ENCODE data around the gene SLX4IP.
A peak's percentile ranks its signal among the peaks of the same experiment; 100 is the strongest.
"Not testable (repeated sequence)": the region's sequence is repeated elsewhere in the genome, so short reads cannot be mapped to it uniquely, and the experiment has no call there.

SLX4IP gene

DNA sequence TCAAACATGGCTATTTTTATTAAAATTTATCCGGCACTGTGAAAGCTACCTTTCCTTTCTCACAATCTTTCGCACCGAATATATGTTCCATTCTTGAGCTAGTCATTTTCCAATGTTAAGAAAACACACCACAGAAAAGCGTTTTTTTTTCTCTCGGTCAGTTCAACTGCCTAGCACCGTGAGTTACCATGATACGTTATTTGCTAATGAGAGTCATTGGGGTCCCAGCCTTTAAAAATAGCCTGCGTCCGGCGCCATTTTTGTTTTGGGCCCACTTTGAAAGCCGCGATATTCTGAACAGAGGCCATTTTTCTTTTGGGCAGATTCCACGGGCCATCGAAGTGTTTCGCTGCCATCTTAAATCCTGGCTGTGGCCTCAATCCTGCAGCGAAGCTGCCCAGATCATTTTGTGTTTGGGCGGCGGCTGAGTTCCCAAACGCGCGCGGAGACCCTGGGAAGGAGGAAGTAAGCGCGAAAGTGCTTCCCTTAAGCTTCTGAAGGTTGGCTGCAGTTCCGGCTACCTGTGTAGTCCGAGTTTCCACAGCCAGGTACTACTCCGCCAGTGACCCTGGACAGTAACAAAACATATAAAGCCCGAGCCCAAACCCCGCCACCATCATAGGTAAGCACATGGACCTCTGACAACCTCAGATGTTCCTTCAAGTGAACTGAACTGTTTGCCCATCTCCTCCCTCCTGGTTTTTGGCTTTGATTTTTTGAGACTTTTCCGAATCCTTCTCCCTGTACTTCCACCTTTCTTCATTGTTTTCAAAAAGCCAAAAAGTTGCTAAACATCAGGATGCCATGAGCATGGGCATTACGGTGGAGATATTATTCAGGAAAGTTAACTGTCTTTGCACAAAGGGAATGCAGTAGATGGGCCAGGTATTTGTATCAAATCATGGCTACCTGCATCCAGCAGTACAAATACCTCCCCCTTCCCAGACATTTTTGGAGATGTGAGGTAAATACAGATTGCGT is at the start of gene SLX4IP:
SLX4IP (plus strand) TSS at position 474 of the 981 bp plus-strand sequence. CDS start 22,900 bp downstream, outside the sequence.
- DNase-seq = peak; percentile 51 to 70 (median 62)

DNA sequence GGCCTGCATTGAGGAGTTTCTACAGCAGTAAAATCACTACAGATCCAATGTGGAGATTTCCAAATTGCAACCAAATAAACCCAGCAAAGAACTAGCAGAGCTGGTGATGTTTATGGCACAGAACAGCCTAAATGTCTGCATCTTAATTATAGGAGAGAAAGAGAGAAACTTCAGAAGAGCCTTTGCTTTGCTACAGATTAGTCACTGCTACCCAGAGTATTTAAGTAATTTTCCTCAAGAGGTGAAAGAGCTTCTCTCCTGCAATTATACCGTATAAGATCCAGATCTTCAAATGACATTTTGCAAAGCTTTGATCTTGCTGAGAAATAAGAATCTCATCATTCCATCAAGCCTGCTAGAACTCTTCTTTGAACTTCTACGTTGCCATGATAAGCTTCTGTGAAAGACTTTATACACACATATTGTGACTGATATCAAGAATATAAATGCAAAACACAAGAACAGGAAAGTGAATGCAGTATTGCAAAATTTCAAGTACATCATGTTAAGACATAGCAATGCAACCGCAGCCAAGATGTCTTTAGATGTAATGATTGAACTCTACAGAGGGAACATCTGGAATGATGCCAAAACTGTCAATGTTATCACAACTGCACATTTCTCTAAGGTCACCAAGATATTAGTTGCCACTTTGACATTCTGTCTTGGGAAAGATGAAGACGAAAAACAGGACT is 49.1 kb upstream of the SLX4IP start:
- no peak for DNase-seq

DNA sequence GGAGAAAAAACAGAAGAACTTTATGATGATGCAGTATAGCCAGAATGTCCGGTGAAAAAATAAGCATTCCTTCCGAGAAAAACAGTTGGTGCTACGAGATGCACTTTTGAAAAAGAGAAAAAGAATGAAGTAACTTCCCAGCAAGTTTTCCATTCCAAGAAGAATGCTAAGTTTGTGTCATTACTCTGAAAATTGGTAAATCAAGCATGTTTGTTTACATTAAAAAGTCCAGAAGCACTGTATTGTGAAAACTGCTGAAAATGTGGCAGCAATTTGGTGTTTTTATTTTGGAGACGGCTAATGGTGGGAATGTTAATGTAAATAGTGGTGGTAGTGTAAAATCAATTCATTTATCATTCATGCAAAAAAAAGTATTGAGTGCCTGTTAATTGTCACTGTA is 47.4 kb upstream of the SLX4IP start:
- no peak for DNase-seq

DNA sequence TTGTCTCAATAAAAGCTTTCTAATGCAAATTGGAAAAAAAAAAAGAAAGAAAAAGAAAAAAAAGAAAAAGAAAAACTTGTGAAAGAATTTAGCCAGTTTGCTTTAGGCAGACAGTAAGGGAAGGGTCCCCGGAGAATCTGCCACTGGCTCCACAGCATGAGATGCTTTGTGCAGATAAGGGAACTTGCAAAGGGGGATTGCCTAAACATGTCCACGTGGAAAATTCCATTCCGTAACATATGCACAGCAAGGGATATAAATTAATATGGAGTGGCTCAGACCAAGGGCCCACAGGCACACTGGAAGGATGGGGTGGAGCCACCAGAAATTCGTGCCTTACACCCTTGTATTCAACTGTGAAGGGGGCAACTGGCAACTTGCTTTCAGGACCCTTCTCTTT is 46.5 kb upstream of the SLX4IP start:
- DNase-seq = no peak

DNA sequence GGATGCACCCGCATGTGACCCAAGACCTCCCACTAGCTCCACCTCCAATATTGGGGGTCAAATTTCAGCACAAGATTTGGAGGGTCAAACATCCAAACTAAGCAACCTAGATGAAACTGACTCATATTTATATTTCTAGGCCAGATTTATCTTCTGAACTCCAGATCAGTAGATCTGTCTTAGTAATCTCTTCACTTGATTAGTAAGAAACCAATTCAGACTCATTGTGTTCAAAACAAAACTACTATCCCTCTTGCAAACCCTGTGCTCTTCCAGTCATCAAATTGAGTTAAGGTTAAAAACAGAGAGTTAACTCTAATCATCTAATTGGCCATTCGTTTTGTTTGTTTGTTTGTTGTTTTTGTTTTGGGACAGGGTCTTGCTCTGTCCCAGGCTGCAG is 44.4 kb upstream of the SLX4IP start:
- DNase-seq = no peak

DNA sequence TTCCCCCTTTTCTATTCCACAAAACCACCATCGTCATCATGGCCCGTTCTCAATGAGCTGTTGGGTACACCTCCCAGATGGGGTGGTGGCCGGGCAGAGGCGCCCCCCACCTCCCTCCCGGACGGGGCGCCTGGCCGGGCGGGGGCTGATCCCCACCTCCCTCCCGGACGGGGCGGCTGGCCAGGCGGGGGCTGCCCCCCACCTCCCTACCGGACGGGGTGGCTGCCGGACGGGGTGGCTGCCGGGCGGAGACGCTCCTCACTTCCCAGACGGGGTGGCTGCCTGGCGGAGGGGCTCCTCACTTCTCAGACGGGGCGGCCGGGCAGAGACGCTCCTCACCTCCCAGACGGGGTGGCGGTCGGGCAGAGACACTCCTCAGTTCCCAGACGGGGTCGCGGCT is 40.4 kb upstream of the SLX4IP start:
- not testable (repeated sequence) for DNase-seq

DNA sequence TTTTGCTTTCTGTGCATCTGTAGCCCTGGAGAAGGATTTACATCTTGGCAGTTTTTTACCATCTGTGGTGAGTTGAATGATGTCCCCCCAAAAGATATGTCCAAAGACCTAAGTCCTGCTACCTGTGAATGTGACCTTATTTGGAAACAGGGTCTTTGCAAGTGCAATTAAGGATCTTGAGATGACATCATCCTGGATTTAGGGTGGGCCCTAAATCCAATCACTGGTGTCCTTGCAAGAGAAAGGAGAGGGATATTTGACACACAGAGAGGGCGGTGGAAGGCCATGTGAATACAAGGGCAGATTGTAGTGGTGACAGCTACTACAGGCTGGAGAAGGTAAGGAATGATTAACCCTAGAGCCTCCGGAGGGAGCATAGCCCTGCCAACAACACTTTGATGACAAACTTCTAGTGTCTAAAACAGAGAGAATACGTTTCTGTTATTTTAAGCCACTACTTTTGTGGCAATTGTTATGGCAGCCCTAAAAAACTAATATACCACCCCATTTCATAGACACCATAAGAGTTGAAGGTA is 36.2 kb upstream of the SLX4IP start:
- DNase-seq = no peak

DNA sequence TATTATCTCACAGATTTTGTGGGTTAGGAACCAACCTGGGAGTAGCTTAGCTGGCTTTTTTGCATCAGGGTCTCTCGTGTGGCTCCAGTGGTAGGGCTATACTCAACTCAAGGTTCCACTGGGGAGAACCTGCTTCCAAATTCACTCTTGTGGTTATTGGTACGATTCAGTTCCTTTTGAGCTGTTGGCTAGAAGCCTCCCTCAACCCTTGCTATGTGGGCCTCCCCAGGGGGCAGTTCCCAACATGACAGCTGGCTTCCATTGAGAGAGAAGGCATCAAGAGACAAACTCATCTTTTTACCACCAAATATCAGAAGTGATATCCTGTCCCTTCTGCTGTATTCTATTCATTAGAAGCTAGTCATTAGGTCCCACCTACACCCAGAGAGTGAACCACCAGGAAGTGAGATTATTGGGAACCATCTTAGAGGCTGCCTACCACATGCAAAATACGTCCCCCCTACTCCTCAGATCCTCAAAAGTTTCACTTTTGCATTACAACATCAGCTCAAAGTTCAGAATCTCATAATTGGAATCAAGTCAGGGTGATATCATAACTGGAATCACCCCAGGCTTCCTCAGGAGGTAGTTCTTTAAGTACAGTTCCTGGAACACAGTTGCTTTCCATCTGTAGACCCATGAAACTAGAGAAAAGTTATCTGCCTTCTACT is 32.0 kb upstream of the SLX4IP start:
- DNase-seq = no peak

DNA sequence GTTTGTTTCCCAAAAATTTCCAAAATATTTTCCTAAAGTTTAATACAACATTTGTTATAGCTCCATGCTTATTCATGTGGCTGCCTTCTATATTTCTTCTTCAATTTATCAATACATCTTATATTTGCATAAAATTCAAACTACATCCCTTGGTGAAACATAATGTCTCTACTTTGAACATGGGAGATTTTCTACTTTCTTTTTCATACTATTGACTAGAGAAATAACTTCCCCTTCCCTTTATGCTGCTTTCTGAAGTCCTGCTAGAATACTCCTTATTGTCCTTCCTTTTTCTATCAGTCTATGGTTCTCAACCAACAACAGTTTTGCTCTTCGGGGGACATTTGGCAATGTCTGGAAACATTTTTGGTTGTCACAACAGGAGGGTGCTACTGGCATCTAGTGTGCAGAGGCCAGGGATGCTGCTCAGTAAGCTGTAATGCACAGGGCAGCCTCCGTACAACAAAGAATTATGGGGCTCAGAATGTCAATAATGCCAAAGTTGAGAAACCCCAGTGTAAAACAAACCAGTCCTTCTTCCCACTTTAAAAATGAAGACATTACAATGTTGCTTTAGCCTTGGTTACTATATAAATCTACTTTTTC is 31.0 kb upstream of the SLX4IP start:
- DNase-seq = no peak

DNA sequence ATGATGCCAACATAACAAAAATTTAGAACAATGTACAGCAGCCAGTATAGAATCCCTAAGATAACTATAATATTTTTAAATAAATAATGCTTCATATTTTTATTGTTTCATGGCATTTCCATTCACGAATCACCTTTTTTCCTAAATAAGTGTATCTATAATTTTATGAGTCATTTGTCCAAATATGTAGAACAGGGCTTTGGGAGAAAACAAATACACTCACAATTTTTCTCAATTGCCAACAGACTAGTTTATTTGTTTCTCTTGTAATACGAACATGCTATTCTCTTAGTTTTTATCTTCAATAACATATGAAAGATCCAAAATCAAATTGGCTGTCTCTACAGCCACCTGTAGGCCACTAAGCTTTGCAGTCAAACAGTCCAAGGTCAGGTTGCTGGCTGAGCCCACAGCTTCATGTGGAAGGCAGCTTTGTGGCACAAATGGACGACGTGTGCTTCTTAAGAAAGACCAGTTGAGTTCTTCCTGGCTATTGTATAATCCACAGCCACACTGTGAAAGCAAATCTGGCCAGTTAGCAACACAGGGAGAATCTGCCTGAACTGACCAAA is 30.1 kb upstream of the SLX4IP start:
- DNase-seq = no peak

DNA sequence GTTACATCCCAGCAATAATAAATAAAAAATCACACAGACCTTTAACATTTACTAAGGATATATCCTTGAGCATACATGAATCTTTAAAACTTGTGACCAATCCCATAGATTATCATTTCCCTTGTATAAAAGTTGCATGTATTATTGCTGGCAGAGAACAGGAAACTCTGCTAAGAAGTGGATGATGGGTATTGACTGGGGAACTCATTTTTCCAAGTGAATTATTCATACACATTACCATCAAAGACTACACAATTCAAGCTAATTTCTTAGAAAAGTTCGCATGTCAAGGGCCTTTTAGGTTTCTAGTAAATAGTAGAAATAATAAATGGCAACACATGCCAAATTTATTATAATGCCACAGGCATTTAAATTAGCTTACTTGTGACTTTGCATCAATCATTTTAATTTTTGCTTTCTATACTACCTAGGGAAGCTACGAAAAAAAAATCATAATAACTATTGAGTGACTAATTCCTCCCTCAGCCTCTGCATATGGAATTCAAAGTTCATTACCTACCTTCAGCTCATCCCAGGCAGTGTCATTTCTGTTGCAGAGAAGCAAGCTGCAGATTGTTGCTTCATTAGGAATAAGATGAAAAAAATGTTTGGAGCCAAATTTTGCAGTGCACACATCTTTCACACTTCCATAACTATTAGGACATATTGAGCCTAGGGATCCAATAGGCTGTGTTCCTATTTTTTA is 26.8 kb upstream of the SLX4IP start:
- DNase-seq = no peak

DNA sequence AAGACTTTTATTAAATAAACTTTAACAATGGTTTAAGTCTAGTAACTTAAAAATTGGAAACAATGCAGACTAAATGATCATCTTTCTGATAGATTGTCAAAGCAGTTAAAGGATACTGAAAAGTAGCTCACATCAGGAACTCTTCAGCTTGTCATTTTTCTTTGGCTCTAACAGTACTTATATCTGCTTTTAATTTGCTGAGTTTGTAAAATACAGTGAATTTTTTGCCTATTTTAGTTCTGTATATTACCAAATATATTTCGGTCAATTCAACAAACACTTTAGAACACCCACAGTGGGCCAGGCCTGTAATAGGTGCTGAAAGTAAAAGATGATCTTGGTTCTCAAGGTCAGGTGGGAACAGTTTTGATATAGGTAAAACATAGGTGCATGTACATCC is 23.4 kb upstream of the SLX4IP start:
- no peak for DNase-seq

DNA sequence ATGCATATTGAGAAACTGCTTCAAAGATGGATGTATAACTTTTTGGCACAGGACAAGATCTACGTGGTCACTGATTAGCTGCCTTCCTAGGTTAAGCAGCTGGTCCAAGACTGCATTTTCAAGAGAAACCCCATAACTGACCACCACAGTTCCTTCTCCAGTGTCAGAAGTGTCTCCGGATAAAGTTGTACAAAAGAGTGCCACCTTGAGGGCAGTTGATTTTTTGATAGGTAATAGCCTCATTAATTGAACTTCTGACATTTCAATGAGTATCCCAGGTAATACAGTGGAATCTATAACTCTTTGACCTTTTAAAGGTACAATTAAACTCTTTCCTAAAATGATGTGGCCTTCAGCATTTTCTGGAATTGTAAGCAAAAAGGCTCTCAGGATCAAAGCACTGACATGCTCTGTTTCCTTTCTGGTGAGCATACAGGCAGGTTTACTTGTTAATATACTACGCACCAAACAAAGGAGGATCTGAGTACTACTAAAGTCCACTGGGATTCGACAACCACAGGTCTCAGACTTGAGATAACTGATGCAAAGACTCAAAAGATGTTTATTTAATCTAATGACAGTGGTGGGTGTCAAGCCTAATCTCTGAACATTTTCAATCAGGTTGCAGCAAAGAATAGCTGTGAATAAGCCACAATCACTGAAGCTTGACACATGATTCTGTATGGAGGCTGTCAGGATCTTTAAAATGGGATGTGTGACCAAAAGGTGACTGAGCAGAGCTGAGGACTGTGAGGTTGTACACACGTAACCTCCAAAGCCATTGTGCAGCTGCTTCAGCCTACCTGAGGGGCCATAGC is 22.3 kb upstream of the SLX4IP start:
- DNase-seq = no peak

DNA sequence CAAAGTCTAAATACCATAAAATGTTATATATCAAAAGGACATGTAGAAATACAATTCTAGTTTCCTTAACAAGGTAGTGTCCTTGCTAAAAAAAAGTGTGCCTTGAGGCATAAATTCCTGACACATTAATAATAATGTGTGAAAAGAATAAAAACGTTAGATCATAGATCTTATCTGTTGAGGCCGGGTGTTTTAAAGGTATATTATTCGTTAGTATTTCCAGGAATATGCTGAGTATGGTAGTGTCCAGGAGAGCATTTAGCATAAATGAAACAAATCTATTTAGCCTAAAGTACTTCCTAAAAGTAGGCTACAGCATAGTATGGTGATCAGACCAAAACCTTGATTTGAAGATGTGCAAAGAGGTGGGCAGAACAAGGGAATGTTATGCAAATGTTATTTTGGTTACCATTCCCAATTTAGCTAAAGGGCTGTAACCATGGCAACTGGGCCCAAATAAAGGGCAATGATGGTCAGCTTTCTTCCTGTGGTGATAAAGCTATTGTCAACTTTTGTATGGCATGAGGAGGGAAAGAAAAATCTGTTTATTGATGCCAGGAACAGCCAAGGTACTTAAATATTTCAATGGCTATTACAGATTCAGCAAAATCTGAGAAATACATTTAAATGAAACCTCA is 20.0 kb upstream of the SLX4IP start:
- DNase-seq = no peak

DNA sequence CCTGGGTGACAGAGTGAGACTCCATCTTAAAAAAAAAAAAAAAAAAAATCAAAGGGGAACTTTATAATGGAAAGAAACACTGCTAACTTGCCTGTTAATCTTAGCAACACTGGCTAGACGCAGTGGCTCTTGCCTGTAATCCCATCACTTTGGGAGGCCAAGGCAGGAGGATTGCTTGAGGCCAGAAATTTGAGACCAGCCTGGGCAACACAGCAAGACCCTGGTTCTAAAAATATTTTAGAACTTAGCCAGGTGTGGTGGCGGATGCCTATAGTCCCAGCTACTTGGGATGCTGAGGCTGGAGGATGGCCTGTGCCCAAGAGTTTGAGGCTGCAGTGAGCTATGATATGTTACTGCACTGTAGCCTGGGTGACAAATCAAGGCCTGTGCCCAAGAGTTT is 17.9 kb upstream of the SLX4IP start:
- not testable (repeated sequence) for DNase-seq

DNA sequence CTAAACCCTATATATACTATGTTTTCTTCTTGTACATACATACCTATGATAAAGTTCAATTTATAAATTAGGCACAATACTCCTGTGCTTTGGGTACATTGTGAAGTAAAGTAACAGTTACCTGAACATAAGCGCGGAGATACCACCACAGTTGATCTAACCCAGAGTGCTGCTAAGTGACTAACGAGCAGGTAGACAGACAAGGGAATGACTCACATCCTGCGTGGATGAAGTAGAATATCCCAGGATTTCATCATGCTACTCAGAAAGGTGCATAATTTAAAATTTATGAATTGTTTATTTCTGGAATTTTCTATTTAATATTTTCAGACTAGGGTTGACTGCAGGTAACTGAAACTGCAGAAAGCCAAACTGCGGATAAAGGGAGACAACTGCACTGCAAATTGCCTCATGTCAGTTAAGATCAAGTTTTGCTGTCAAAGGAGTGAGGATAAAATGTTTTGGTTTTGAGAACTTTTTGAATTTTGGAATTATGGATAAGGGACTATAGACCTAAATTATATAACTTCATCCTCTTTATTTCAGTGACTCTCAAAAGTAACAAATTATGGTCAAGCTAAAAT is 15.5 kb upstream of the SLX4IP start:
- DNase-seq = no peak

DNA sequence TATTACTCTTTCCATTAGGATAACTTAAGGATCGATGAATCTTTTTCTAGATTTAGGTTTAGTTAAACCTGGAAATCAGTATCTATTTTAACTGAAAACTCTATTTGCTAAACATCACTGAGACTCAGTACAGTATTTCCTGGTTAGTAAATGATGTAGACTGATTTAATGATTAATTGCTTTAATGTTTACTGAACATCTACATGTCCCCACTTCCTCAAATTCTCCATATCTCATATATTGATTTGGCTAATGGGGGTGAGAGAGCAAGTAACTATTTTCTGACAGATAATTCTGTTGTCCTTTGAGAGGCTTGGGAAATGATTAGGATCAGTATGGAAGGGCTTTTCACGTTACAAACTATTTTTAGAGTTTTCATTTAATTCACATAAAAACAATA is 11.4 kb upstream of the SLX4IP start:
- DNase-seq = no peak

DNA sequence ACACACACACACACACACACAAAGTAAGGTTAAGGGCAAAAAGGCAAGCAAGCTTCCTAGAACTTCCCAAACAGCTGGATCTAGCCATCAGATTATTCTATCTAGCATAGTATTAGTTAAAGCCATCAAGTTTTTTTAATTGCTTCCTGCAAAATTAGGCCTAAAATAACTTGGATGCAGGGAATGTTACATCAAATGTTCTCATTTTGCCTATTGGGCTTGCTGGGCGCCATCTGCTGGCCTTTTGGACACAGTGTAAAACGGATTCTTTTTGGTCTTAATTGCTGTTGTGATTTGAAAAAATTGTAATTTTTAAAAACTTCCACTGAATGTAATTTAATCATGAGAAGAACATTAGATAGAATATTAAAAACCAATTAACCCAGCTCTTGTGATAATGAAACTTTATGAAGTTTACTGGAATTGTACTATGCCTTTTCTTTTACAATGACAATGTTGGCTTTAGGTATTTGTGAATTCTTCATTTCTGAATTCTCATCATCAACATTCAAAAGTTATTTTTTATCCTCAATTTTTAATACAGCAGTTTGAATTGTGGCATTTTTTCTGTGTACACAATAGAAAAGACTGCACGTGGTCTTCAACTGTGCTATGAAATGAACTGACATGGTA is 7.9 kb upstream of the SLX4IP start:
- DNase-seq = no peak

DNA sequence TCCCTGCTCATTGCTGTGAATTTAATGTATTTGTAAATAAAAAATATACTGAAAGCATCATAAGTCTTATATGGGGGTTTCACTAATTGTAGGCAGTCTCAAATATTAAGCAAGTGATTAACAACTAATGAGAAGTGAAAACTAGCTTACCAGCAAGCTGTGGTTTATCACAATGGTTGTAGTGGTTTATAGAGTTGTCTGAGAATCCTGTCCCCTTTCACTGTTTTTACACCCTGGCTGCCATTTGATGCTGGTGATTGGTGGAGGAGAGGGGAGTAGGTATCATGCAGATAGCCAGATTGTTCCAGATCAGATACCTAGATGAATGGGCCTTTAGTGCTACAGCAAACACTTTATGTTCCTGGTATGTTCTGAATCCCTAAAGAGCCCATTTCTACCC is 7.1 kb upstream of the SLX4IP start:
- DNase-seq = no peak

Measured in activated CD4-positive, CD25-positive, alpha-beta regulatory T cell (primary cell).